MM.1S (cell line): ENCODE results near the gene HDAC7.

Source experiments
- CTCF ChIP-seq: fragments of 300-600 bp; sonication (generic); IDR thresholded peaks from 2 replicates; pipeline ENCODE4 v1.5.1; 2016; ENCODE audit warnings: antibody characterized with exemption, low read length, mixed read lengths
- EZH2 ChIP-seq: fragments of 300-600 bp; sonication (generic); optimal IDR thresholded peaks from 2 replicates; pipeline ENCODE3; 2017; ENCODE audit warnings: low read depth, mild to moderate bottlenecking, antibody characterized with exemption, low read length, mixed read lengths

- no peak for TF ChIP-seq CTCF
- TF ChIP-seq EZH2 = no peak
These were observed 41.8 kb downstream of the HDAC7 start for GRCh38 chr12:47777741-47778558.
